PC-9 (cell line): ENCODE results near the gene LUZP1.

Experiments used
- EZH2 ChIP-seq: fragments of 200-600 bp; sonication (generic); IDR thresholded peaks from 2 replicates; pipeline ENCODE4 v1.8.0; 2017; ENCODE audit warnings: antibody characterized with exemption, low read depth
- TF ChIP-seq, protein P1 (sequence below): fragments of 200-600 bp; sonication (generic); conservative IDR thresholded peaks from 2 replicates; pipeline ENCODE4 v1.6.1; 2017; ENCODE audit warnings: mixed run types, antibody characterized with exemption, mild to moderate bottlenecking, moderate library complexity

DNA sequence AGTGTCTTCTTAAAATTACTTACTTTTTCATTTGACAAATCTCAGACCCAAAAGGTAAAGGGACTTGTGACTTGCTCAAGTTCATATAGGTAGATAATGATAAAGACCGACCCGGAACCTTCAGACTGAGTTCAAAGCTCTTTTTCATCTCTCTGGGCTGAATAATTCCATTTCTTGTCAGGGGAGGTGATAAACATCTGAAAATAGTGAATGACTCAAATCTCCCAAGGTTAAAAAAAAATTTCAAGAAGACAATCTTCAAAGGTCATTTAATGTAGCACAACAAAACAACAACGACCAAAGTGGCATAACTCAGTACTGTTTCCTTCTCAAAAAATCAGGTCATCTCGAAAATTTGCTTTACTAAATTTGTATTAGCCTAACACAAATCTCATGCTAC is 20.6 kb downstream of the LUZP1 start:
- TF ChIP-seq, protein P1, sequence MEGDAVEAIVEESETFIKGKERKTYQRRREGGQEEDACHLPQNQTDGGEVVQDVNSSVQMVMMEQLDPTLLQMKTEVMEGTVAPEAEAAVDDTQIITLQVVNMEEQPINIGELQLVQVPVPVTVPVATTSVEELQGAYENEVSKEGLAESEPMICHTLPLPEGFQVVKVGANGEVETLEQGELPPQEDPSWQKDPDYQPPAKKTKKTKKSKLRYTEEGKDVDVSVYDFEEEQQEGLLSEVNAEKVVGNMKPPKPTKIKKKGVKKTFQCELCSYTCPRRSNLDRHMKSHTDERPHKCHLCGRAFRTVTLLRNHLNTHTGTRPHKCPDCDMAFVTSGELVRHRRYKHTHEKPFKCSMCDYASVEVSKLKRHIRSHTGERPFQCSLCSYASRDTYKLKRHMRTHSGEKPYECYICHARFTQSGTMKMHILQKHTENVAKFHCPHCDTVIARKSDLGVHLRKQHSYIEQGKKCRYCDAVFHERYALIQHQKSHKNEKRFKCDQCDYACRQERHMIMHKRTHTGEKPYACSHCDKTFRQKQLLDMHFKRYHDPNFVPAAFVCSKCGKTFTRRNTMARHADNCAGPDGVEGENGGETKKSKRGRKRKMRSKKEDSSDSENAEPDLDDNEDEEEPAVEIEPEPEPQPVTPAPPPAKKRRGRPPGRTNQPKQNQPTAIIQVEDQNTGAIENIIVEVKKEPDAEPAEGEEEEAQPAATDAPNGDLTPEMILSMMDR: no peak
- TF ChIP-seq EZH2: no peak
